ENCODE data around the gene CCSAP.
"Not testable (repeated sequence)": the region's sequence is repeated elsewhere in the genome, so short reads cannot be mapped to it uniquely, and the experiment has no call there.

- TF ChIP-seq CTCF (IDR thresholded peaks at IDR 0.05; ENCODE audit: insufficient read depth, low read length); GABPA (IDR thresholded peaks at IDR 0.05; ENCODE audit: low read depth): not testable (repeated sequence)
Observed at GRCh38 chr1:229291686-229292085, 51.2 kb downstream of the CCSAP start.

Data from HL-60 (cell line).